ENCODE data around the gene RAB21.

- TF ChIP-seq PHF8 (CRISPR knock-in tag; IDR thresholded peaks at IDR 0.05) (no peak), PRPF4 (IDR thresholded peaks at IDR 0.05; ENCODE audit: low read depth, low read length, poor library complexity, severe bottlenecking) (no peak), NR0B2 (CRISPR knock-in tag; IDR thresholded peaks at IDR 0.05) (no peak), JUN (CRISPR knock-in tag; IDR thresholded peaks at IDR 0.05) (no peak), BCL6 (CRISPR knock-in tag; IDR thresholded peaks at IDR 0.05) (no peak), HNRNPL (IDR thresholded peaks at IDR 0.05; ENCODE audit: low read depth, low read length) (no peak), NFYB (CRISPR knock-in tag; IDR thresholded peaks at IDR 0.05) (no peak), RFX5 (IDR thresholded peaks at IDR 0.05; ENCODE audit: low read depth, low read length) (no peak), ZNF138 (CRISPR knock-in tag; IDR thresholded peaks at IDR 0.05; ENCODE audit: low read depth) (no peak), MXI1 (IDR thresholded peaks at IDR 0.05; ENCODE audit: borderline replicate concordance, low read depth, low read length) (no peak), EZH2 (conservative IDR thresholded peaks at IDR 0.05; ENCODE audit: low read depth, low read length) (no peak)
- TF ChIP-seq, protein P1, sequence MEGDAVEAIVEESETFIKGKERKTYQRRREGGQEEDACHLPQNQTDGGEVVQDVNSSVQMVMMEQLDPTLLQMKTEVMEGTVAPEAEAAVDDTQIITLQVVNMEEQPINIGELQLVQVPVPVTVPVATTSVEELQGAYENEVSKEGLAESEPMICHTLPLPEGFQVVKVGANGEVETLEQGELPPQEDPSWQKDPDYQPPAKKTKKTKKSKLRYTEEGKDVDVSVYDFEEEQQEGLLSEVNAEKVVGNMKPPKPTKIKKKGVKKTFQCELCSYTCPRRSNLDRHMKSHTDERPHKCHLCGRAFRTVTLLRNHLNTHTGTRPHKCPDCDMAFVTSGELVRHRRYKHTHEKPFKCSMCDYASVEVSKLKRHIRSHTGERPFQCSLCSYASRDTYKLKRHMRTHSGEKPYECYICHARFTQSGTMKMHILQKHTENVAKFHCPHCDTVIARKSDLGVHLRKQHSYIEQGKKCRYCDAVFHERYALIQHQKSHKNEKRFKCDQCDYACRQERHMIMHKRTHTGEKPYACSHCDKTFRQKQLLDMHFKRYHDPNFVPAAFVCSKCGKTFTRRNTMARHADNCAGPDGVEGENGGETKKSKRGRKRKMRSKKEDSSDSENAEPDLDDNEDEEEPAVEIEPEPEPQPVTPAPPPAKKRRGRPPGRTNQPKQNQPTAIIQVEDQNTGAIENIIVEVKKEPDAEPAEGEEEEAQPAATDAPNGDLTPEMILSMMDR (CRISPR knock-in tag; IDR thresholded peaks at IDR 0.05): no peak
Measured at GRCh38 chr12:71799106-71799505, 44.4 kb downstream of the RAB21 start.

All from HepG2 (cell line).